Activated naive CD4-positive, alpha-beta T cell treated with anti-CD3 and anti-CD28 coated beads, Interleukin-2, amount 50 U/mL, for 24 hours (primary cell): Measurements from ENCODE around the gene TPSB2.
"Not testable (repeated sequence)": the region's sequence is repeated elsewhere in the genome, so short reads cannot be mapped to it uniquely, and the experiment has no call there.

Experiments
- H3K27ac Mint-ChIP-seq: one replicate; pipeline ENCODE4 v1.8.0; 2021; ENCODE audit warnings: mild to moderate bottlenecking, mixed read lengths
- H3K27me3 Mint-ChIP-seq: one replicate; pipeline ENCODE4 v1.8.0; 2021; ENCODE audit warnings: mixed read lengths
- H3K36me3 Mint-ChIP-seq: one replicate; pipeline ENCODE4 v1.8.0; 2021; ENCODE audit warnings: mixed read lengths
- H3K4me1 Mint-ChIP-seq: one replicate; pipeline ENCODE4 v1.8.0; 2021; ENCODE audit warnings: mixed read lengths
- H3K4me3 Mint-ChIP-seq: one replicate; pipeline ENCODE4 v1.8.0; 2021; ENCODE audit warnings: mild to moderate bottlenecking, mixed read lengths
- H3K9me3 Mint-ChIP-seq: one replicate; pipeline ENCODE4 v1.8.0; 2021; ENCODE audit warnings: mixed read lengths

Gene TPSB2

DNA sequence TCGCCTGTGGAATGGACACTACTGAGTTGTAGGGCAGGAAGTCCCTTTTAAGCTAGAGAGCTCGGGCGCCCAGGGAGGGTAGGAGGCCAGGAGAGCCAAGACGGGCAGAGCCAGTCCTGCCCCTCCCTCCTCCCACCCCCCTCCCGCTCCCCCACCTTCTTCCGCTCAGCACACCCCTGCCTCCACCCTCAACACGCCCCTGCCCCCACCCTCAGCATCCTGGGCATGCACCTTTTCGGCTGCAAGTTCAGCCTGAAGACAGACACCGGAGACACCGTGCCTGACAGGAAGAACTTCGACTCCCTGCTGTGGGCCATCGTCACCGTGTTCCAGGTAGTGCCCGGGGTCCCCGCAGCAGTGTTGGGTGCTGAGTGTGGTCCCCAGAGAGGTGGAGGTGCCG lies 23.2 kb downstream of the TPSB2 start:
- Mint-ChIP-seq H3K4me3 (no peak overlapping the region), H3K27me3 (no peaks in the 10 kb centered on the region), H3K9me3 (no peaks in the 10 kb centered on the region), H3K4me1 (no peaks in the 10 kb centered on the region), H3K27ac (no peak overlapping the region), H3K36me3 (no peaks in the 10 kb centered on the region)

- H3K27me3 Mint-ChIP-seq: no peaks in the 10 kb centered on the region
Observed at GRCh38 chr16:1206326-1206725, 23.7 kb downstream of the TPSB2 start.

DNA sequence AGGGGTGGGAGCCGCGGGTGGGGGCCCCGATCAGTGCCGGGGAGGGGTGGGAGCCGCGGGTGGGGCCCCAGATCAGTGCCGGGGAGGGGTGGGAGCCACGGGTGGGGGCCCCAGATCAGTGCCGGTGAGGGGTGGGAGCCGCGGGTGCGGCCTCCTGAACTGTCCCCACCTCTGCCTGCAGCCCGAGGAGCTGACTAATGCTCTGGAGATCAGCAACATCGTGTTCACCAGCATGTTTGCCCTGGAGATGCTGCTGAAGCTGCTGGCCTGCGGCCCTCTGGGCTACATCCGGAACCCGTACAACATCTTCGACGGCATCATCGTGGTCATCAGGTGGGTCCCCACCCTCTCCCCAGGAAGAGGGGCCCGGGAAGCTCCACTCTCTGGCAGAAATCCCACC lies 25.1 kb downstream of the TPSB2 start:
- H3K27ac Mint-ChIP-seq: no peak overlapping the region
- no peaks in the 10 kb centered on the region for H3K9me3 Mint-ChIP-seq
- H3K4me3 Mint-ChIP-seq: no peak overlapping the region
- H3K4me1 Mint-ChIP-seq: no peaks in the 10 kb centered on the region
- H3K36me3 Mint-ChIP-seq: no peaks in the 10 kb centered on the region
- no peaks in the 10 kb centered on the region for H3K27me3 Mint-ChIP-seq

More at GRCh38 chr16:1206326-1206725, 23.7 kb downstream of the TPSB2 start:
- Mint-ChIP-seq H3K36me3 (no peaks in the 10 kb centered on the region), H3K4me1 (no peaks in the 10 kb centered on the region), H3K9me3 (no peaks in the 10 kb centered on the region), H3K27ac (no peak overlapping the region), H3K4me3 (no peak overlapping the region)

GRCh38 chr16:1202274-1202673 lies 27.7 kb downstream of the TPSB2 start:
- Mint-ChIP-seq H3K27ac (no peak overlapping the region), H3K27me3 (no peaks in the 10 kb centered on the region), H3K9me3 (no peaks in the 10 kb centered on the region), H3K4me1 (no peaks in the 10 kb centered on the region), H3K36me3 (no peaks in the 10 kb centered on the region), H3K4me3 (no peak overlapping the region)

GRCh38 chr16:1201444-1201843 lies 28.5 kb downstream of the TPSB2 start:
- H3K27ac Mint-ChIP-seq: no peak overlapping the region
- no peaks in the 10 kb centered on the region for H3K36me3 Mint-ChIP-seq
- peaks cover 2% of the 10 kb centered on the region for H3K4me1 Mint-ChIP-seq
- H3K9me3 Mint-ChIP-seq: no peaks in the 10 kb centered on the region
- no peak overlapping the region for H3K4me3 Mint-ChIP-seq
- no peaks in the 10 kb centered on the region for H3K27me3 Mint-ChIP-seq

- Mint-ChIP-seq H3K36me3 (no peaks in the 10 kb centered on the region), H3K27ac (peak overlapping the region; percentile 43), H3K27me3 (no peaks in the 10 kb centered on the region), H3K4me3 (no peak overlapping the region), H3K9me3 (no peaks in the 10 kb centered on the region), H3K4me1 (peaks cover 4% of the 10 kb centered on the region)
Observed at GRCh38 chr16:1200014-1200627, 29.9 kb downstream of the TPSB2 start.

DNA sequence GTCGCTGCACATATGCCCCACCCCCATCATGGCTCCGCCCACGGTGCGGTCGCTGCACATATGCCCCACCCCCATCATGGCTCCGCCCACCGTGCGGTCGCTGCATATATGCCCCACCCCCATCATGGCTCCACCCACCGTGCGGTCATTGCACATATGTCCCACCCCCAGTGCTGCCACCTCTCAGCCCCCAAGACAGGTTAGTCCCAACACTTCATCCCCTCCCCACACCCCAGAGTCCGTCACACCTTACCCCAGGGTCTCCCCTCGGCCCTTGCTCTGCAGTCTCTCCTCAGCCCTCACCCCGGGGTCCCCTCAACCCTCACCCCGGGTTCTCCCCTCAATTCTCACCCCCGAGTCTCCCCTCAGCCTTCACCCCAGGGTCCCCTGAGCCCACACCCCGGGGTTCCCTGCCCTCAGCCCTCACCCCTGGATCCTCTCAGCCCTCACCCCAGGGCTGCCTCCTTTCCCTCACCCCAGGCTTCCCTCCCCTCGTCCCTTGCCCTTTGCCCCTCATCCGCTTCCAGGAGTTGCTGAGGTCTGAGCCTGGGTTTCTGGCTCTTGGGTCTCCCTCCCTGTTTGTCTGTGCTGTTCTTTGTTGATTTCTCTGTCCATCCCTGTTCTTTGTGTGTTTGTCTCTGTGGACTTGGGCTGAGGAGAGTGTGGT lies 30.5 kb downstream of the TPSB2 start:
- Mint-ChIP-seq H3K27me3 (no peaks in the 10 kb centered on the region), H3K36me3 (no peaks in the 10 kb centered on the region), H3K27ac (peak overlapping the region; percentile 43), H3K4me3 (no peak overlapping the region), H3K4me1 (peaks cover 4% of the 10 kb centered on the region), H3K9me3 (no peaks in the 10 kb centered on the region)

- H3K9me3 Mint-ChIP-seq, H3K4me1 Mint-ChIP-seq, H3K27ac Mint-ChIP-seq, H3K27me3 Mint-ChIP-seq, H3K36me3 Mint-ChIP-seq, H3K4me3 Mint-ChIP-seq: not testable (repeated sequence)
Observed at GRCh38 chr16:1198671-1199346, 31.2 kb downstream of the TPSB2 start.

GRCh38 chr16:1198194-1198593 lies 31.8 kb downstream of the TPSB2 start:
- H3K4me3 Mint-ChIP-seq: no peak overlapping the region

GRCh38 chr16:1197237-1197866 lies 32.6 kb downstream of the TPSB2 start:
- no peaks in the 10 kb centered on the region for H3K9me3 Mint-ChIP-seq
- peaks cover 4% of the 10 kb centered on the region for H3K4me1 Mint-ChIP-seq
- no peak overlapping the region for H3K27ac Mint-ChIP-seq

More at GRCh38 chr16:1198194-1198593, 31.8 kb downstream of the TPSB2 start:
- H3K27me3 Mint-ChIP-seq: no peaks in the 10 kb centered on the region
- H3K27ac Mint-ChIP-seq: no peak overlapping the region
- H3K4me1 Mint-ChIP-seq: peaks cover 4% of the 10 kb centered on the region
- no peaks in the 10 kb centered on the region for H3K36me3 Mint-ChIP-seq
- no peaks in the 10 kb centered on the region for H3K9me3 Mint-ChIP-seq

DNA sequence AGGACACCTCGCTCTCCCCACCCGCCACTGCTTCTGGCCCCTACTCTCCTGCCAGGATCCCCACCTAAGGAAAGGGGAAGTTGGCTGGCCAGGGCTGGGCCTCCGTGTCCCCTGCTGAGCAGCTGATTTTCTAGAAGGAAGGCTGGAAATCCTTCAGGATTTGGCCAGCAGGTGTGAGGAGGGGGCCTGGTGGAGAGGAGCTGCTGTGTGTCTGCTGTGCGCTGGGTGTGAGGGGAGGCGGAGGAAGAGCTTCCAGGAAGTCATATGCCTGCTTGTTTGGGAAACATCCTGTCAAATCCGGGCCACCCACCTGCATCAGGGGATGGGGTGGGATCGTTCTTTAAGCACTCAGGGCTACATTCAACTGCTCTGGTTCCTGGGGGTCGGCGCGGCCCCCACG lies 33.5 kb downstream of the TPSB2 start:
- Mint-ChIP-seq H3K36me3 (no peaks in the 10 kb centered on the region), H3K4me3 (no peak overlapping the region), H3K9me3 (no peaks in the 10 kb centered on the region), H3K27ac (peak overlapping the region; percentile 90), H3K4me1 (peaks cover 4% of the 10 kb centered on the region), H3K27me3 (no peaks in the 10 kb centered on the region)

More at GRCh38 chr16:1197237-1197866, 32.6 kb downstream of the TPSB2 start:
- Mint-ChIP-seq H3K27me3 (no peaks in the 10 kb centered on the region), H3K4me3 (no peak overlapping the region), H3K36me3 (no peaks in the 10 kb centered on the region)

GRCh38 chr16:1195393-1195666 lies 34.7 kb downstream of the TPSB2 start:
- Mint-ChIP-seq H3K27me3 (no peaks in the 10 kb centered on the region), H3K27ac (no peak overlapping the region), H3K4me3 (no peak overlapping the region), H3K4me1 (peaks cover 4% of the 10 kb centered on the region), H3K9me3 (no peaks in the 10 kb centered on the region), H3K36me3 (no peaks in the 10 kb centered on the region)

GRCh38 chr16:1194665-1195392 lies 35.2 kb downstream of the TPSB2 start:
- H3K36me3 Mint-ChIP-seq: no peaks in the 10 kb centered on the region

GRCh38 chr16:1193825-1194581 lies 36.0 kb downstream of the TPSB2 start:
- Mint-ChIP-seq H3K4me3 (no peak overlapping the region), H3K4me1 (peaks cover 4% of the 10 kb centered on the region), H3K36me3 (no peaks in the 10 kb centered on the region), H3K27ac (no peak overlapping the region), H3K27me3 (no peaks in the 10 kb centered on the region), H3K9me3 (no peaks in the 10 kb centered on the region)

More at GRCh38 chr16:1194665-1195392, 35.2 kb downstream of the TPSB2 start:
- Mint-ChIP-seq H3K4me1 (peaks cover 4% of the 10 kb centered on the region), H3K4me3 (no peak overlapping the region), H3K27ac (no peak overlapping the region), H3K9me3 (no peaks in the 10 kb centered on the region), H3K27me3 (no peaks in the 10 kb centered on the region)
